ENCODE data around the gene ZNF562. TPM values are rescaled to one million over a fixed set of nuclear protein-coding genes. Genes with fewer than 3 reads are reported as not detected.

ZNF562 gene
- polyA plus RNA-seq, 2 of the 4 experiments (the other 2 are of a cell fraction) = 8.5 to 16.1 TPM

- CTCF ChIA-PET = no interaction called here
- ATAC-seq (no peak), DNase-seq (ENCODE audit: low read depth in 1 of 2, low spot score in 1 of 2) (no peak), FAIRE-seq (no peak)
- no peak overlapping the region for H3K4me2 ChIP-seq
- no peak overlapping the region for H3K27ac ChIP-seq
- WGBS (ENCODE audit: missing lambda C conversion rate) = 3% methylated on average over 4 of the region's 4 CpGs
- no peaks in the 10 kb centered on the region for H3K4me1 ChIP-seq
- POLR2A ChIA-PET = no interaction called here
- H3K4me3 ChIP-seq = no peak overlapping the region
- no peaks in the 10 kb centered on the region; the same call in 2 of the 3 replicates for H3K9me3 ChIP-seq
- no peak for TF ChIP-seq USF2 (IDR thresholded peaks at IDR 0.05)
- no peak for TF ChIP-seq RARB (CRISPR knock-in tag; IDR thresholded peaks at IDR 0.05)
- no peak for TF ChIP-seq CHD2 (IDR thresholded peaks at IDR 0.05; ENCODE audit: low read length, partially characterized antibody)
- TF ChIP-seq MAZ (IDR thresholded peaks at IDR 0.05; ENCODE audit: borderline replicate concordance, low read depth, low read length) = no peak
- no peak for TF ChIP-seq CTCF (IDR thresholded peaks at IDR 0.05)
- TF ChIP-seq JUN (IDR thresholded peaks at IDR 0.05) = no peak
- TF ChIP-seq SMC3 (IDR thresholded peaks at IDR 0.05) = no peak
Observed at GRCh38 chr19:9724157-9724556, 49.3 kb upstream of the ZNF562 start.

DNA sequence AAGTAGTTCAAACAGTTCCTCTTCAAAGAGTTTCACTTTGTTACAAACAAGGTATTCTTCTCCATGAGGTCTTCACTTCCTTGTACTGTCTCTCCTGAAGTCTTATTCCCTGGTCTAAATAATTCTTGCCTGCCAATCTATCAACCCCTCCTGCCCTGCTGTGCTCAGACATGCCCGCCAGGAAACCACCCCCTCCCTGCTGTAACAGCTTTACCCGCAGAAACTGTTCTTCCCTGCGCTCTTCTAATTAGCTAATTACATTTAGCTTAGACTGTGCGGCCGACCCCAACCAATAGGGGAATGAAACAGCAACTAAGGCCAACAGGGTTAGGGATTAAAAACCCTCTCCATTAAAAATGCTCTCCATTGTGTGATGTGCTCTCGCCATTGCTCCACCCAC is 47.0 kb upstream of the ZNF562 start:
- TF ChIP-seq HEYL (CRISPR knock-in tag; IDR thresholded peaks at IDR 0.05) = no peak
- no peak for TF ChIP-seq FOXS1 (CRISPR knock-in tag; IDR thresholded peaks at IDR 0.05)
- no peak for TF ChIP-seq HDAC2 (IDR thresholded peaks at IDR 0.05)
- no peak for TF ChIP-seq FOSL2 (IDR thresholded peaks at IDR 0.05)
- no peak for TF ChIP-seq FOSL2 (CRISPR knock-in tag; IDR thresholded peaks at IDR 0.05)
- TF ChIP-seq RCOR1 (IDR thresholded peaks at IDR 0.05; ENCODE audit: low read depth, low read length) = no peak
- TF ChIP-seq KDM1A (IDR thresholded peaks at IDR 0.05; ENCODE audit: low read depth) = no peak
- TF ChIP-seq CEBPB (IDR thresholded peaks at IDR 0.05) = no peak
- TF ChIP-seq RAD21 (conservative IDR thresholded peaks at IDR 0.05 in 1 of 2, IDR thresholded peaks at IDR 0.05 in 1 of 2) = no peak
- no peak for TF ChIP-seq HMGXB4 (CRISPR knock-in tag; IDR thresholded peaks at IDR 0.05; ENCODE audit: borderline replicate concordance)
- TF ChIP-seq BHLHE40 (IDR thresholded peaks at IDR 0.05; ENCODE audit: low read depth, low read length) = no peak
- TF ChIP-seq, protein P1, sequence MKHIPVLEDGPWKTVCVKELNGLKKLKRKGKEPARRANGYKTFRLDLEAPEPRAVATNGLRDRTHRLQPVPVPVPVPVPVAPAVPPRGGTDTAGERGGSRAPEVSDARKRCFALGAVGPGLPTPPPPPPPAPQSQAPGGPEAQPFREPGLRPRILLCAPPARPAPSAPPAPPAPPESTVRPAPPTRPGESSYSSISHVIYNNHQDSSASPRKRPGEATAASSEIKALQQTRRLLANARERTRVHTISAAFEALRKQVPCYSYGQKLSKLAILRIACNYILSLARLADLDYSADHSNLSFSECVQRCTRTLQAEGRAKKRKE (CRISPR knock-in tag; IDR thresholded peaks at IDR 0.05; ENCODE audit: low read depth) = no peak
- TF ChIP-seq HOXB5 (CRISPR knock-in tag; IDR thresholded peaks at IDR 0.05) = no peak
- TF ChIP-seq CTCF (IDR thresholded peaks at IDR 0.05) = no peak
- no peaks in the 10 kb centered on the region; the same call in 2 of the 3 replicates for H3K9me3 ChIP-seq
- ATAC-seq (no peak), DNase-seq (ENCODE audit: low read depth in 1 of 2, low spot score in 1 of 2) (no peak), FAIRE-seq (no peak)
- CTCF ChIA-PET = interaction anchor here (0.5 kb wide), 1 partner anchor 654 kb away, joined by 3 read pairs; no protein-coding TSS in a partner anchor
- no peak overlapping the region for H3K4me2 ChIP-seq
- H3K4me1 ChIP-seq = no peaks in the 10 kb centered on the region
- H3K27ac ChIP-seq = no peak overlapping the region
- H3K4me3 ChIP-seq = no peak overlapping the region
- WGBS (ENCODE audit: missing lambda C conversion rate) = 28% methylated on average over 6 of the region's 6 CpGs
- POLR2A ChIA-PET = no interaction called here
